Thyroid gland (tissue), 4 donors: ENCODE measurements around the gene PTPA.

Experiments used
- POLR2A ChIP-seq, 2 donors: fragments of 450-650 bp; IDR thresholded peaks; one replicate each; pipeline ENCODE4 v1.6.1; 2017; ENCODE audit warnings: antibody characterized with exemption in 2 of 2, mild to moderate bottlenecking in 2 of 2, moderate library complexity in 1 of 2
- TF ChIP-seq, protein P1 (sequence below), 6 experiments: fragments of 200-600 bp in 3 of 6; fragments of 450-650 bp in 3 of 6; sonication (generic) in 3 of 6; IDR thresholded peaks; one replicate each; pipeline ENCODE4 v1.5.1; 2016 to 2019; ENCODE audit warnings: antibody characterized with exemption in 6 of 6, mild to moderate bottlenecking in 2 of 6, inconsistent platforms in 1 of 6, moderate library complexity in 1 of 6

DNA sequence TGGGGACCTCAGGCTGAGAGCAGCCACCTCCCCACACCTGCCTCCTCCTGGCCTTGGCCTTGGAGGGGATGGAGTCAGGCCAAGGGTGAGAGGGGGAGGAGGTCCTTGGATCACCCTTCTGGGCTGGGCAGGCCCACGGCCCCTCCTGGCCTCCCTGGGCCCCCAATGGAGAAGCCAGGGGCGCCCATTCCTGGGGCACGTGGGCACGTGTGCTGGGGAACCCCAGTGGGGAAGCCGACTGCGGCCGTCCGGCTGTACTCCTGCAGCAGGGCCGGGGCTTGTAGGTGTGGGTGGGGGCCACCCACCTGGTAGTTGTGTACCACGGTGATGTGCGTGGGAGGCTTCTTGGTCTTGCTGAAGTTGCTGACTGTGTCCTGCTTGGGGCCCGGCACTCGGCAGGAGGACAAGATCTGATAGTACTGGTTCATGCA, 9.1 kb upstream of the PTPA start:
- TF ChIP-seq, protein P1, sequence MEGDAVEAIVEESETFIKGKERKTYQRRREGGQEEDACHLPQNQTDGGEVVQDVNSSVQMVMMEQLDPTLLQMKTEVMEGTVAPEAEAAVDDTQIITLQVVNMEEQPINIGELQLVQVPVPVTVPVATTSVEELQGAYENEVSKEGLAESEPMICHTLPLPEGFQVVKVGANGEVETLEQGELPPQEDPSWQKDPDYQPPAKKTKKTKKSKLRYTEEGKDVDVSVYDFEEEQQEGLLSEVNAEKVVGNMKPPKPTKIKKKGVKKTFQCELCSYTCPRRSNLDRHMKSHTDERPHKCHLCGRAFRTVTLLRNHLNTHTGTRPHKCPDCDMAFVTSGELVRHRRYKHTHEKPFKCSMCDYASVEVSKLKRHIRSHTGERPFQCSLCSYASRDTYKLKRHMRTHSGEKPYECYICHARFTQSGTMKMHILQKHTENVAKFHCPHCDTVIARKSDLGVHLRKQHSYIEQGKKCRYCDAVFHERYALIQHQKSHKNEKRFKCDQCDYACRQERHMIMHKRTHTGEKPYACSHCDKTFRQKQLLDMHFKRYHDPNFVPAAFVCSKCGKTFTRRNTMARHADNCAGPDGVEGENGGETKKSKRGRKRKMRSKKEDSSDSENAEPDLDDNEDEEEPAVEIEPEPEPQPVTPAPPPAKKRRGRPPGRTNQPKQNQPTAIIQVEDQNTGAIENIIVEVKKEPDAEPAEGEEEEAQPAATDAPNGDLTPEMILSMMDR (IDR thresholded peaks at IDR 0.05), result no peak
- no peak for TF ChIP-seq POLR2A (IDR thresholded peaks at IDR 0.05)
